ENCODE measurements around the gene HLA-DRB5. TPM values are rescaled to one million over a fixed set of nuclear protein-coding genes. Genes with fewer than 3 reads are reported as not detected.

Gene HLA-DRB5
- total and polyA plus RNA-seq, 2 of the 4 experiments (the other 2 are of a cell fraction): not detected

DNA sequence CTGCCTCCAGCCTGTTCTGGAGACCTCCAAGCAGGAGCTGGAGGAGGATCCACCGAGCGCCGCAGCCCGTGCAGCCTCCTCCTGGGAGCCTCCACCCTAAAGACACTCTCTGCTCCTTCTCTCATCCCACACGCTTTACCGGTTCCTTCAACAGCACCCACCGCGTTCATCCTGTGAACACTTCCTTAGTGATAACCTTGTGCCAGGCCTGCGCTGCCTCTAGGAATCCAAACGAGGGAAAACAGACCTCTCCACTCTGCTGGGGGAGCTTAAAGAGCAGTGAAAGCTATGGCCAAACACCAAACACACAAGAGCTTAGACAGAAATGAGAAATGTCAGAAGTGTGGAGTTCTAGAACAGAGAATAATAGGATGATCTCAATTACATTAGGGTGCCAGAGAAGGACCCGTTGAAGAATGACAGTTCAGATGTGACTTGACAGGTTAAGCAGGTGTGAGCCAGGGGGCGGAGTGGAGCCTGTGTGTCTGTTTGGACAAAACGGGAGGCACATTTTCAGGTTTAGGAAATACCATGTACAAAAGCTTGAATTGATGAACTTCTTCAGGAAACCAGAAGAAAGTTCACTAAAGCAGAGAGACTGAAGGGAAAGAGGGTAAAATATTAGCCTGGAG is 28.5 kb upstream of the HLA-DRB5 start:
- in situ Hi-C loops (cut with MboI; ENCODE audit: low sequenced_read_pairs): no loop called here

More for the DNA sequence above, 28.5 kb upstream of the HLA-DRB5 start:
- dilution Hi-C loops (cut with HindIII; ENCODE audit: low sequenced_read_pairs, unreplicated experiment) (no loop called here), intact Hi-C loops (cut with micrococcal nuclease) (no loop called here)
- POLR2A ChIA-PET (ENCODE audit: unreplicated experiment): interaction anchor here (0.6 kb wide), 1 partner anchor 36 kb away, joined by 5 read pairs; no protein-coding TSS in a partner anchor
- no peaks in the 10 kb centered on the region for H3K27me3 ChIP-seq (ENCODE audit: control insufficient read depth, insufficient read depth, low read length)
- no peak overlapping the region for H2BK5ac ChIP-seq (ENCODE audit: low read depth, low read length, poor library complexity, severe bottlenecking)
- no peak overlapping the region for H2AK5ac ChIP-seq (ENCODE audit: low read depth, low read length)
- H4K20me1 ChIP-seq (ENCODE audit: insufficient read depth, low read length): no peaks in the 10 kb centered on the region
- H3K27ac ChIP-seq (ENCODE audit: insufficient read depth, low read length): no peak overlapping the region
- H3K18ac ChIP-seq (ENCODE audit: low read depth, low read length): no peak overlapping the region
- no peak overlapping the region for H4K91ac ChIP-seq (ENCODE audit: insufficient read depth, low read depth, low read length)
- no peak overlapping the region for H3K56ac ChIP-seq (ENCODE audit: extremely low read depth, insufficient read depth, low read length)
- H4K8ac ChIP-seq (ENCODE audit: low read depth in 2 of 2, low read length in 2 of 2): no peak overlapping the region
- H3K9me3 ChIP-seq (ENCODE audit: control insufficient read depth, insufficient read depth, low read length): no peaks in the 10 kb centered on the region
- H3K4me3 ChIP-seq (ENCODE audit: insufficient read depth, low read depth, low read length): no peak overlapping the region
- ATAC-seq (ENCODE audit: low read depth) (no peak), DNase-seq (no peak)
- CTCF ChIA-PET: interaction anchor here (0.6 kb wide), 1 partner anchor 36 kb away, joined by 3 read pairs; no protein-coding TSS in a partner anchor
- TF ChIP-seq RAD21 (IDR thresholded peaks at IDR 0.05; ENCODE audit: low read length) (no peak), SMC3 (IDR thresholded peaks at IDR 0.05; ENCODE audit: low read depth, low read length) (no peak), RCOR1 (IDR thresholded peaks at IDR 0.05; ENCODE audit: insufficient replicate concordance, low read length) (no peak), FOS (IDR thresholded peaks at IDR 0.05; ENCODE audit: low read depth, low read length) (no peak), MXI1 (IDR thresholded peaks at IDR 0.05; ENCODE audit: borderline replicate concordance, low read depth, low read length) (no peak), NFE2L2 (IDR thresholded peaks at IDR 0.05; ENCODE audit: low read depth, low read length) (no peak), MAZ (IDR thresholded peaks at IDR 0.05; ENCODE audit: borderline replicate concordance, low read depth, low read length) (no peak), CHD1 (IDR thresholded peaks at IDR 0.05; ENCODE audit: low read depth, low read length) (no peak)
- TF ChIP-seq, protein P1, sequence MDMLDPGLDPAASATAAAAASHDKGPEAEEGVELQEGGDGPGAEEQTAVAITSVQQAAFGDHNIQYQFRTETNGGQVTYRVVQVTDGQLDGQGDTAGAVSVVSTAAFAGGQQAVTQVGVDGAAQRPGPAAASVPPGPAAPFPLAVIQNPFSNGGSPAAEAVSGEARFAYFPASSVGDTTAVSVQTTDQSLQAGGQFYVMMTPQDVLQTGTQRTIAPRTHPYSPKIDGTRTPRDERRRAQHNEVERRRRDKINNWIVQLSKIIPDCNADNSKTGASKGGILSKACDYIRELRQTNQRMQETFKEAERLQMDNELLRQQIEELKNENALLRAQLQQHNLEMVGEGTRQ (IDR thresholded peaks at IDR 0.05; ENCODE audit: low read depth, low read length): no peak
- H3K36me3 ChIP-seq (ENCODE audit: control insufficient read depth, insufficient read depth, low read length): no peaks in the 10 kb centered on the region
- no peak overlapping the region for H3K23ac ChIP-seq (ENCODE audit: low read depth, low read length)
- H3K14ac ChIP-seq (replicated peaks; ENCODE audit: low read depth, low read length): no peak overlapping the region
- H3K4me2 ChIP-seq (ENCODE audit: low read depth, low read length): no peak overlapping the region
- no peaks in the 10 kb centered on the region for H3K4me1 ChIP-seq (ENCODE audit: control insufficient read depth, insufficient read depth, low read length)
- H2BK20ac ChIP-seq (ENCODE audit: low read depth, low read length): no peak overlapping the region
- no peak overlapping the region for H2AK9ac ChIP-seq (replicated peaks; ENCODE audit: low read depth, low read length, poor library complexity)
- no peak overlapping the region for H4K5ac ChIP-seq (ENCODE audit: low read depth, low read length)
- no peaks in the 10 kb centered on the region for H3K9me1 ChIP-seq (ENCODE audit: insufficient read depth, low read length)
- no peak overlapping the region for H3K9ac ChIP-seq (ENCODE audit: low read depth, low read length)
- H3K79me1 ChIP-seq (ENCODE audit: low read depth in 1 of 2, low read length in 2 of 2): no peaks in the 10 kb centered on the region
- no peak overlapping the region for H2BK15ac ChIP-seq (ENCODE audit: low read depth, low read length)
- H2AFZ ChIP-seq (replicated peaks; ENCODE audit: low read length, poor library complexity): no peak overlapping the region
- no peak overlapping the region for H2BK120ac ChIP-seq (ENCODE audit: low read depth, low read length)
- 22% methylated on average over 3 of the region's 13 CpGs; no CpG with 5 or more reads in 1 of the 2 experiments for WGBS, 2 experiments (ENCODE audit: extremely low coverage in 2 of 2, insufficient read length in 1 of 2)
- no TSS peak for BruUV-seq (replicated peaks)
- H3K4ac ChIP-seq (ENCODE audit: low read depth, low read length): no peak overlapping the region

All from IMR-90 (cell line).